Measurements from ENCODE around the gene KIAA1217. TPM values are rescaled to one million over a fixed set of nuclear protein-coding genes. Genes with fewer than 3 reads are reported as not detected.

Gene KIAA1217
- total RNA-seq, 1 experiment from 2014 or later: 1.1 TPM

GRCh38 chr10:24556126-24556749 is 347.3 kb downstream of the KIAA1217 start:
- Histone ChIP-seq H3K27me3 (replicated peaks) (no peaks in the 10 kb centered on the region), H3K27ac (no peak overlapping the region), H3K36me3 (no peaks in the 10 kb centered on the region), H3K9me3 (replicated peaks) (no peaks in the 10 kb centered on the region), H3K4me1 (replicated peaks) (no peaks in the 10 kb centered on the region), H3K4me3 (no peak overlapping the region)
- peak in 1 of 2 experiments; percentile 13 for DNase-seq (ENCODE audit: low read depth in 1 of 2, low spot score in 2 of 2)

- DNase-seq (ENCODE audit: low read depth in 1 of 2, low spot score in 2 of 2): peak; percentile 22 to 43
- no peaks in the 10 kb centered on the region for H3K4me1 ChIP-seq (replicated peaks)
- no peaks in the 10 kb centered on the region for H3K36me3 ChIP-seq
- H3K27ac ChIP-seq: no peak overlapping the region
- no peaks in the 10 kb centered on the region for H3K27me3 ChIP-seq (replicated peaks)
- no peaks in the 10 kb centered on the region for H3K9me3 ChIP-seq (replicated peaks)
- no peak overlapping the region for H3K4me3 ChIP-seq
Measured at GRCh38 chr10:24556750-24557742, 348.1 kb downstream of the KIAA1217 start.

- Histone ChIP-seq H3K27me3 (replicated peaks) (no peaks in the 10 kb centered on the region), H3K4me1 (replicated peaks) (no peaks in the 10 kb centered on the region), H3K4me3 (no peak overlapping the region), H3K36me3 (no peaks in the 10 kb centered on the region), H3K9me3 (replicated peaks) (no peaks in the 10 kb centered on the region), H3K27ac (no peak overlapping the region)
- no peak for DNase-seq (ENCODE audit: low read depth in 1 of 2, low spot score in 2 of 2)
Measured at GRCh38 chr10:24561453-24561852, 352.5 kb downstream of the KIAA1217 start.

GRCh38 chr10:24568042-24568441 is 359.1 kb downstream of the KIAA1217 start:
- DNase-seq (ENCODE audit: low read depth in 1 of 2, low spot score in 2 of 2): no peak
- 0 out of 2 replicates have a peak, but pooled peaks cover 2% of the 10 kb centered on the region for H3K27me3 ChIP-seq (replicated peaks)
- no peaks in the 10 kb centered on the region for H3K9me3 ChIP-seq (replicated peaks)
- H3K27ac ChIP-seq: no peak overlapping the region
- H3K4me3 ChIP-seq: no peak overlapping the region
- H3K36me3 ChIP-seq: no peaks in the 10 kb centered on the region
- no peaks in the 10 kb centered on the region for H3K4me1 ChIP-seq (replicated peaks)

GRCh38 chr10:24569330-24569796 is 360.4 kb downstream of the KIAA1217 start:
- no peak overlapping the region for H3K4me3 ChIP-seq

GRCh38 chr10:24569828-24570657 is 361.1 kb downstream of the KIAA1217 start:
- Histone ChIP-seq H3K9me3 (replicated peaks) (no peaks in the 10 kb centered on the region), H3K27me3 (replicated peaks) (0 out of 2 replicates have a peak, but pooled peaks cover 2% of the 10 kb centered on the region), H3K4me1 (replicated peaks) (no peaks in the 10 kb centered on the region), H3K4me3 (no peak overlapping the region), H3K36me3 (no peaks in the 10 kb centered on the region), H3K27ac (no peak overlapping the region)
- DNase-seq (ENCODE audit: low read depth in 1 of 2, low spot score in 2 of 2): no peak

More at GRCh38 chr10:24569330-24569796, 360.4 kb downstream of the KIAA1217 start:
- Histone ChIP-seq H3K36me3 (no peaks in the 10 kb centered on the region), H3K27me3 (replicated peaks) (0 out of 2 replicates have a peak, but pooled peaks cover 2% of the 10 kb centered on the region), H3K27ac (no peak overlapping the region), H3K9me3 (replicated peaks) (no peaks in the 10 kb centered on the region), H3K4me1 (replicated peaks) (no peaks in the 10 kb centered on the region)
- DNase-seq (ENCODE audit: low read depth in 1 of 2, low spot score in 2 of 2): no peak

- Histone ChIP-seq H3K4me3 (no peak overlapping the region), H3K4me1 (replicated peaks) (no peaks in the 10 kb centered on the region), H3K27ac (no peak overlapping the region), H3K27me3 (replicated peaks) (0 out of 2 replicates have a peak, but pooled peaks cover 2% of the 10 kb centered on the region), H3K9me3 (replicated peaks) (no peaks in the 10 kb centered on the region), H3K36me3 (no peaks in the 10 kb centered on the region)
- no peak for DNase-seq (ENCODE audit: low read depth in 1 of 2, low spot score in 2 of 2)
Measured at GRCh38 chr10:24570658-24571426, 361.9 kb downstream of the KIAA1217 start.

GRCh38 chr10:24571870-24572450 is 363.0 kb downstream of the KIAA1217 start:
- H3K27ac ChIP-seq: no peak overlapping the region
- 0 out of 2 replicates have a peak, but pooled peaks cover 2% of the 10 kb centered on the region for H3K27me3 ChIP-seq (replicated peaks)
- no peak overlapping the region for H3K4me3 ChIP-seq
- DNase-seq (ENCODE audit: low read depth in 1 of 2, low spot score in 2 of 2): no peak
- H3K9me3 ChIP-seq (replicated peaks): no peaks in the 10 kb centered on the region
- no peaks in the 10 kb centered on the region for H3K4me1 ChIP-seq (replicated peaks)
- no peaks in the 10 kb centered on the region for H3K36me3 ChIP-seq

- no peaks in the 10 kb centered on the region for H3K4me1 ChIP-seq (replicated peaks)
- 0 out of 2 replicates have a peak, but pooled peaks cover 2% of the 10 kb centered on the region for H3K27me3 ChIP-seq (replicated peaks)
- H3K4me3 ChIP-seq: no peak overlapping the region
- H3K27ac ChIP-seq: no peak overlapping the region
- no peaks in the 10 kb centered on the region for H3K36me3 ChIP-seq
- H3K9me3 ChIP-seq (replicated peaks): no peaks in the 10 kb centered on the region
- no peak for DNase-seq (ENCODE audit: low read depth in 1 of 2, low spot score in 2 of 2)
Measured at GRCh38 chr10:24574161-24574560, 365.2 kb downstream of the KIAA1217 start.

GRCh38 chr10:24574578-24575155 is 365.7 kb downstream of the KIAA1217 start:
- DNase-seq (ENCODE audit: low read depth in 1 of 2, low spot score in 2 of 2): no peak
- no peak overlapping the region for H3K4me3 ChIP-seq
- H3K4me1 ChIP-seq (replicated peaks): no peaks in the 10 kb centered on the region
- no peak overlapping the region for H3K27ac ChIP-seq
- 0 out of 2 replicates have a peak, but pooled peaks cover 2% of the 10 kb centered on the region for H3K27me3 ChIP-seq (replicated peaks)
- no peaks in the 10 kb centered on the region for H3K36me3 ChIP-seq
- no peaks in the 10 kb centered on the region for H3K9me3 ChIP-seq (replicated peaks)

GRCh38 chr10:24575481-24576002 is 366.6 kb downstream of the KIAA1217 start:
- Histone ChIP-seq H3K9me3 (replicated peaks) (no peaks in the 10 kb centered on the region), H3K27me3 (replicated peaks) (0 out of 2 replicates have a peak, but pooled peaks cover 2% of the 10 kb centered on the region), H3K4me3 (no peak overlapping the region), H3K4me1 (replicated peaks) (no peaks in the 10 kb centered on the region), H3K27ac (no peak overlapping the region), H3K36me3 (no peaks in the 10 kb centered on the region)
- no peak for DNase-seq (ENCODE audit: low read depth in 1 of 2, low spot score in 2 of 2)

- Histone ChIP-seq H3K27ac (no peak overlapping the region), H3K4me1 (replicated peaks) (no peaks in the 10 kb centered on the region), H3K9me3 (replicated peaks) (no peaks in the 10 kb centered on the region), H3K36me3 (peaks cover 7% of the 10 kb centered on the region), H3K4me3 (no peak overlapping the region), H3K27me3 (replicated peaks) (no peaks in the 10 kb centered on the region)
- no peak for DNase-seq (ENCODE audit: low read depth in 1 of 2, low spot score in 2 of 2)
Measured at GRCh38 chr10:24579448-24579847, 370.5 kb downstream of the KIAA1217 start.

All from SJSA1 (cell line).